HUES6 (cell line): ENCODE data around the gene ZSWIM1.

ENCODE experiments used
- H3K27ac ChIP-seq: 2 replicates; pipeline ENCODE4 v1.7.0; 2013; ENCODE audit warnings: low read depth, mild to moderate bottlenecking, low read length, inconsistent platforms
- H3K27me3 ChIP-seq: 2 replicates; pipeline ENCODE4 v1.6.1; 2013; ENCODE audit warnings: low read length; ENCODE audit not compliant: control insufficient read depth, insufficient read depth
- H3K36me3 ChIP-seq: 2 replicates; pipeline ENCODE4 v1.6.1; 2013; ENCODE audit warnings: low read length; ENCODE audit not compliant: control insufficient read depth, insufficient read depth
- H3K4me1 ChIP-seq: 2 replicates; pipeline ENCODE4 v1.6.1; 2013; ENCODE audit warnings: low read length; ENCODE audit not compliant: control insufficient read depth, insufficient read depth
- H3K4me3 ChIP-seq: 2 replicates; pipeline ENCODE4 v1.5.1; 2013; ENCODE audit warnings: low read depth, low read length
- H3K9ac ChIP-seq: one replicate; pipeline ENCODE4 v1.6.1; 2013; ENCODE audit warnings: mild to moderate bottlenecking, low read length
- H3K9me3 ChIP-seq: 2 replicates; pipeline ENCODE4 v1.6.1; 2013; ENCODE audit warnings: low read depth, low read length; ENCODE audit not compliant: control insufficient read depth, insufficient read depth

The ZSWIM1 gene

GRCh38 chr20:45841407-45842129, 39.5 kb upstream of the ZSWIM1 start:
- Histone ChIP-seq H3K9me3 (no peaks in the 10 kb centered on the region), H3K9ac (no peak overlapping the region), H3K27ac (no peak overlapping the region), H3K36me3 (peaks cover 77% of the 10 kb centered on the region), H3K4me3 (no peak overlapping the region), H3K27me3 (no peaks in the 10 kb centered on the region), H3K4me1 (no peaks in the 10 kb centered on the region)

- Histone ChIP-seq H3K9me3 (no peaks in the 10 kb centered on the region), H3K27ac (no peak overlapping the region), H3K4me1 (no peaks in the 10 kb centered on the region), H3K9ac (no peak overlapping the region), H3K36me3 (peaks cover 79% of the 10 kb centered on the region), H3K27me3 (no peaks in the 10 kb centered on the region), H3K4me3 (no peak overlapping the region)
These were observed 38.7 kb upstream of the ZSWIM1 start for GRCh38 chr20:45842169-45842812.

GRCh38 chr20:45843506-45843905, 37.5 kb upstream of the ZSWIM1 start:
- H3K36me3 ChIP-seq, result peaks cover 76% of the 10 kb centered on the region

GRCh38 chr20:45845452-45845851, 35.6 kb upstream of the ZSWIM1 start:
- no peaks in the 10 kb centered on the region for H3K27me3 ChIP-seq
- peaks cover 75% of the 10 kb centered on the region for H3K36me3 ChIP-seq
- no peak overlapping the region for H3K4me3 ChIP-seq
- H3K27ac ChIP-seq, result no peak overlapping the region
- no peaks in the 10 kb centered on the region for H3K9me3 ChIP-seq
- H3K4me1 ChIP-seq, result no peaks in the 10 kb centered on the region
- H3K9ac ChIP-seq, result no peak overlapping the region

More at GRCh38 chr20:45843506-45843905, 37.5 kb upstream of the ZSWIM1 start:
- no peaks in the 10 kb centered on the region for H3K4me1 ChIP-seq
- H3K9ac ChIP-seq, result no peak overlapping the region
- H3K27ac ChIP-seq, result no peak overlapping the region
- no peaks in the 10 kb centered on the region for H3K9me3 ChIP-seq
- no peak overlapping the region for H3K4me3 ChIP-seq
- H3K27me3 ChIP-seq, result no peaks in the 10 kb centered on the region

GRCh38 chr20:45848421-45848820, 32.6 kb upstream of the ZSWIM1 start:
- H3K9me3 ChIP-seq, result no peaks in the 10 kb centered on the region
- no peaks in the 10 kb centered on the region for H3K27me3 ChIP-seq
- no peak overlapping the region for H3K9ac ChIP-seq
- H3K4me1 ChIP-seq, result peaks cover 10% of the 10 kb centered on the region
- H3K36me3 ChIP-seq, result peaks cover 57% of the 10 kb centered on the region
- H3K27ac ChIP-seq, result no peak overlapping the region
- no peak overlapping the region for H3K4me3 ChIP-seq

- Histone ChIP-seq H3K4me1 (peaks cover 13% of the 10 kb centered on the region), H3K36me3 (peaks cover 50% of the 10 kb centered on the region), H3K9me3 (no peaks in the 10 kb centered on the region), H3K27ac (no peak overlapping the region), H3K27me3 (no peaks in the 10 kb centered on the region), H3K4me3 (no peak overlapping the region), H3K9ac (no peak overlapping the region)
These were observed 32.0 kb upstream of the ZSWIM1 start for GRCh38 chr20:45848969-45849582.

- peaks cover 24% of the 10 kb centered on the region for H3K4me1 ChIP-seq
- H3K4me3 ChIP-seq, result no peak overlapping the region
- no peak overlapping the region for H3K9ac ChIP-seq
- H3K36me3 ChIP-seq, result peaks cover 46% of the 10 kb centered on the region
- no peak overlapping the region for H3K27ac ChIP-seq
- H3K27me3 ChIP-seq, result no peaks in the 10 kb centered on the region
- H3K9me3 ChIP-seq, result no peaks in the 10 kb centered on the region
These were observed 30.8 kb upstream of the ZSWIM1 start for GRCh38 chr20:45850238-45850637.

GRCh38 chr20:45850926-45851325, 30.1 kb upstream of the ZSWIM1 start:
- no peak overlapping the region for H3K27ac ChIP-seq
- peaks cover 28% of the 10 kb centered on the region for H3K4me1 ChIP-seq
- no peak overlapping the region for H3K9ac ChIP-seq
- H3K36me3 ChIP-seq, result peaks cover 40% of the 10 kb centered on the region
- H3K9me3 ChIP-seq, result no peaks in the 10 kb centered on the region
- H3K4me3 ChIP-seq, result no peak overlapping the region
- no peaks in the 10 kb centered on the region for H3K27me3 ChIP-seq

GRCh38 chr20:45851501-45851900, 29.5 kb upstream of the ZSWIM1 start:
- Histone ChIP-seq H3K9me3 (no peaks in the 10 kb centered on the region), H3K27me3 (no peaks in the 10 kb centered on the region), H3K9ac (no peak overlapping the region), H3K4me3 (no peak overlapping the region), H3K4me1 (peaks cover 33% of the 10 kb centered on the region), H3K27ac (no peak overlapping the region), H3K36me3 (peaks cover 35% of the 10 kb centered on the region)

GRCh38 chr20:45852326-45852725, 28.7 kb upstream of the ZSWIM1 start:
- Histone ChIP-seq H3K9ac (no peak overlapping the region), H3K36me3 (peaks cover 28% of the 10 kb centered on the region), H3K4me1 (peaks cover 35% of the 10 kb centered on the region), H3K9me3 (no peaks in the 10 kb centered on the region), H3K27ac (peak overlapping the region; percentile 73; the same call in 1 of the 2 replicates), H3K27me3 (no peaks in the 10 kb centered on the region), H3K4me3 (no peak overlapping the region)

- peak overlapping the region; percentile 82 for H3K27ac ChIP-seq
- no peaks in the 10 kb centered on the region for H3K9me3 ChIP-seq
- peaks cover 39% of the 10 kb centered on the region for H3K4me1 ChIP-seq
- H3K27me3 ChIP-seq, result no peaks in the 10 kb centered on the region
- H3K36me3 ChIP-seq, result peaks cover 23% of the 10 kb centered on the region
- H3K4me3 ChIP-seq, result peak overlapping the region; percentile 22; the same call in 1 of the 2 replicates
- peak overlapping the region; percentile 61 for H3K9ac ChIP-seq
These were observed 27.5 kb upstream of the ZSWIM1 start for GRCh38 chr20:45853484-45853883.
